Glutamatergic neuron (in vitro differentiated cells): Measurements from ENCODE around the gene HLA-DOB. TPM values are rescaled to one million over a fixed set of nuclear protein-coding genes. Genes with fewer than 3 reads are reported as not detected.

Experiments used
- DNase-seq: peaks from one replicate; pipeline ENCODE4 v3.0.0; 2022
- H3K27ac Mint-ChIP-seq: one replicate; pipeline ENCODE4 v1.8.0; 2020; ENCODE audit warnings: mild to moderate bottlenecking, mixed read lengths, inconsistent platforms; ENCODE audit not compliant: unreplicated experiment
- H3K27me3 Mint-ChIP-seq: one replicate; pipeline ENCODE4 v1.8.0; 2020; ENCODE audit warnings: mild to moderate bottlenecking, moderate library complexity, mixed read lengths, inconsistent platforms; ENCODE audit not compliant: unreplicated experiment
- H3K36me3 Mint-ChIP-seq: one replicate; pipeline ENCODE4 v1.8.0; 2020; ENCODE audit warnings: mild to moderate bottlenecking, mixed read lengths, inconsistent platforms; ENCODE audit not compliant: unreplicated experiment
- H3K4me1 Mint-ChIP-seq: one replicate; pipeline ENCODE4 v1.8.0; 2020; ENCODE audit warnings: mild to moderate bottlenecking, low read depth, mixed read lengths, inconsistent platforms; ENCODE audit not compliant: unreplicated experiment
- H3K4me3 Mint-ChIP-seq: one replicate; pipeline ENCODE4 v1.8.0; 2020; ENCODE audit warnings: mild to moderate bottlenecking, mixed read lengths, inconsistent platforms; ENCODE audit not compliant: unreplicated experiment
- H3K9me3 Mint-ChIP-seq: one replicate; pipeline ENCODE4 v1.8.0; 2020; ENCODE audit warnings: mild to moderate bottlenecking, moderate library complexity, mixed read lengths, inconsistent platforms; ENCODE audit not compliant: unreplicated experiment
- CTCF ChIP-seq: fragments of 200-600 bp; sonication (generic); IDR thresholded peaks from one replicate; pipeline ENCODE4 v1.5.0; 2021; ENCODE audit not compliant: partially characterized antibody, unreplicated experiment
- total RNA-seq: library from RNA; stranded (reverse); fragmentation: NEBNext Ultra II Directional; extraction: Animal tissue kit (Norgen Biotek cat#: 25700); gene quantifications from one replicate; pipeline ENCODE4 v1.2.1, GENCODE V29; 2021; ENCODE audit not compliant: unreplicated experiment

The HLA-DOB gene
- total RNA-seq, 1 donor from 2014 or later: not detected

GRCh38 chr6:32775071-32775470 is 41.7 kb downstream of the HLA-DOB start:
- H3K4me3 Mint-ChIP-seq: no peak overlapping the region
- no peak for TF ChIP-seq CTCF
- no peaks in the 10 kb centered on the region for H3K4me1 Mint-ChIP-seq
- H3K27ac Mint-ChIP-seq: no peak overlapping the region
- no peaks in the 10 kb centered on the region for H3K9me3 Mint-ChIP-seq
- DNase-seq: no peak
- peaks cover 2% of the 10 kb centered on the region for H3K27me3 Mint-ChIP-seq
- H3K36me3 Mint-ChIP-seq: no peaks in the 10 kb centered on the region

GRCh38 chr6:32774426-32774825 is 42.4 kb downstream of the HLA-DOB start:
- Mint-ChIP-seq H3K27ac (no peak overlapping the region), H3K27me3 (peaks cover 2% of the 10 kb centered on the region), H3K9me3 (no peaks in the 10 kb centered on the region), H3K36me3 (no peaks in the 10 kb centered on the region), H3K4me3 (no peak overlapping the region), H3K4me1 (no peaks in the 10 kb centered on the region)
- no peak for DNase-seq
- no peak for TF ChIP-seq CTCF

GRCh38 chr6:32772656-32773055 is 44.1 kb downstream of the HLA-DOB start:
- Mint-ChIP-seq H3K4me1 (no peaks in the 10 kb centered on the region), H3K4me3 (no peak overlapping the region), H3K27me3 (no peaks in the 10 kb centered on the region), H3K36me3 (no peaks in the 10 kb centered on the region), H3K9me3 (no peaks in the 10 kb centered on the region), H3K27ac (no peak overlapping the region)
- no peak for TF ChIP-seq CTCF
- no peak for DNase-seq

- Mint-ChIP-seq H3K27me3 (no peaks in the 10 kb centered on the region), H3K27ac (no peak overlapping the region), H3K4me1 (no peaks in the 10 kb centered on the region), H3K9me3 (no peaks in the 10 kb centered on the region), H3K4me3 (no peak overlapping the region), H3K36me3 (no peaks in the 10 kb centered on the region)
- no peak for DNase-seq
- TF ChIP-seq CTCF: no peak
Measured at GRCh38 chr6:32764048-32764447, 52.8 kb downstream of the HLA-DOB start.

- Mint-ChIP-seq H3K4me3 (no peak within 1 kb of the TSS), H3K9me3 (no peaks in the 10 kb centered on the region), H3K27me3 (no peaks in the 10 kb centered on the region), H3K36me3 (no peaks in the 10 kb centered on the region), H3K27ac (no peak within 1 kb of the TSS), H3K4me1 (no peaks in the 10 kb centered on the region)
- TF ChIP-seq CTCF: no peak
- DNase-seq: no peak
Measured at GRCh38 chr6:32763421-32763820, 53.4 kb downstream of the HLA-DOB start, which contains the start of gene HLA-DQB2. Gene HLA-DQB2, minus strand, starts transcription at chr6:32763532. Its CDS starts 62 bp downstream, at chr6:32763470.

Other genes with a start within 250 kb of the HLA-DOB start
- gene HLA-DRB1, start 227.2 kb downstream of the HLA-DOB start, total RNA-seq: 0.34 TPM
- gene HLA-DQA1, start 179.6 kb downstream of the HLA-DOB start, total RNA-seq: not detected
- not detected for gene HLA-DQB1, start 150.3 kb downstream of the HLA-DOB start, total RNA-seq
- gene HLA-DQA2, start 75.6 kb downstream of the HLA-DOB start, total RNA-seq: not detected
- gene HLA-DQB2, start 53.5 kb downstream of the HLA-DOB start, total RNA-seq: not detected
- gene TAP2, start 21.7 kb upstream of the HLA-DOB start, total RNA-seq: 1.9 TPM
- not detected for gene PSMB8, start 27.0 kb upstream of the HLA-DOB start, total RNA-seq
- gene TAP1, start 36.7 kb upstream of the HLA-DOB start, total RNA-seq: 0.25 TPM
- gene PSMB9, start 37.2 kb upstream of the HLA-DOB start, total RNA-seq: not detected
- gene HLA-DMB, start 124.0 kb upstream of the HLA-DOB start, total RNA-seq: not detected
- gene HLA-DMA, start 136.1 kb upstream of the HLA-DOB start, total RNA-seq: 0.76 TPM
- 213 TPM for gene BRD2, start 151.6 kb upstream of the HLA-DOB start, total RNA-seq
- gene HLA-DOA, start 192.6 kb upstream of the HLA-DOB start, total RNA-seq: 0.69 TPM